NCI-H226 (cell line): ENCODE measurements around the gene CD226.
"Not testable (repeated sequence)": the region's sequence is repeated elsewhere in the genome, so short reads cannot be mapped to it uniquely, and the experiment has no call there.

Source experiments
- DNase-seq: peaks from one replicate; pipeline ENCODE4 v3.0.0-alpha.2; 2015

CD226 gene

DNA sequence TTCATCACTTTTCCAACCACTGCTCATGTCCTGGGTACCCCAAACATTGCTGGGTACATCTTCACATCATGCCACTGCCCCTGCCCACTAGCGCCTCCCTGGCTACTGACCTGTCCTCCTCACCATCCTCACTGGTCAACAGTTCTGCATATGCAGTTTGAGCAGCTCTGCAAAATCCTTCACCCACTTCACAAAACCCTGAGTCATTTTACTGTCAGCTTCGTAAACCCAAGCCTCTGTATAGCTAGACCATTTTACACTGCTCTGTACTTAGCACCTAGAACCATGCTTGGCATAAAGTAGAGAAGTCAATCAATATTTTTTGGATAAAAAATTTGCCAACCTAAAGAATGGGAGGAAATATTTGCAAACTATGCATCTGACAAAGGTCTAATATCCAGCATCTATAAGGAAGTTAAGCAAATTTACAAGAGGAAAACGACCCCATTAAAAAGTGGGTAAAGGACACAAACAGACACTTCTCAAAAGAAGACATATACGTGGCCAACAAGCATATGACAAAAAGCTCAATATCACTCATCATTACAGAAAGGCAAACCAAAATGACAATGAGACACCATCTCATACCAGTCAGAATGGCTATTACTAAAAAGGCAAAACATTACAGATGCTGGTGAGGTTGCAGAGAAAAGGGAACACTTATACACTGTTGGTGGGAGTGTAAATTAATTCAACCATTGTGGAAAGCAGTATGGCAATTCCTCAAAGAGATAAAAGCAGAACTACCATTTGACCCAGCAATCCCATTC lies 48.3 kb downstream of the CD226 start:
- not testable (repeated sequence) for DNase-seq

DNA sequence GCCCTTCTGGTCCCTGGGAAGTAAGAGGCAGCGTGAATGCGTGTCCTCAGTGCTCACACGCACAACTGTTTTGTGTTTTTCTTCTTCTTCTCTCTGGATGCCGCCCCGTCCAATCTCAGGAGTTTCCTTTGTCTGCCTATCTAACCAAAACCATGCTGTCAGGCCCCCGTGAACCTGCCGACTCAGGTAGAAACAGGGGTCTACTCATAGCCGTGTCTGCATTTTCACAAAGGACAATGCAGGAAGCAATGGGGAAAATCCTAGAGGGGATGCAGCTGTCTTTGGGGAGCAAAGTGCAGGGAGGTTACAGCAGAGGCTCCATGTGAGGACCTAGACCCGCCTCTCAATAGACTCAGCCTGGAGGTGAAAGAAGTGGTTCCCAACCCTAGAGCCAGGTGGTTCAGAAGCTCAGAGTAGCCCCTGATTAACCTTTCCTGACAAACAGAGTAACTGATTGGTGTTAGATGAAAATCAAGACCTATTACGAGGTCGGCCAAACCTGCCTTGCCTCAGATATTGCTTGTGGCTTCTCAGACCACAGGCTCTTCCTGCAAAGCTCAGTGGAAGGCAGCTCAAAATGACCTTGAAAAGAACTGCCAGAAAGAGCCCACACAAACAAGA lies 49.3 kb downstream of the CD226 start:
- DNase-seq, result no peak

- DNase-seq, result no peak
Observed at GRCh38 chr18:69897397-69898108, 50.1 kb downstream of the CD226 start.

DNA sequence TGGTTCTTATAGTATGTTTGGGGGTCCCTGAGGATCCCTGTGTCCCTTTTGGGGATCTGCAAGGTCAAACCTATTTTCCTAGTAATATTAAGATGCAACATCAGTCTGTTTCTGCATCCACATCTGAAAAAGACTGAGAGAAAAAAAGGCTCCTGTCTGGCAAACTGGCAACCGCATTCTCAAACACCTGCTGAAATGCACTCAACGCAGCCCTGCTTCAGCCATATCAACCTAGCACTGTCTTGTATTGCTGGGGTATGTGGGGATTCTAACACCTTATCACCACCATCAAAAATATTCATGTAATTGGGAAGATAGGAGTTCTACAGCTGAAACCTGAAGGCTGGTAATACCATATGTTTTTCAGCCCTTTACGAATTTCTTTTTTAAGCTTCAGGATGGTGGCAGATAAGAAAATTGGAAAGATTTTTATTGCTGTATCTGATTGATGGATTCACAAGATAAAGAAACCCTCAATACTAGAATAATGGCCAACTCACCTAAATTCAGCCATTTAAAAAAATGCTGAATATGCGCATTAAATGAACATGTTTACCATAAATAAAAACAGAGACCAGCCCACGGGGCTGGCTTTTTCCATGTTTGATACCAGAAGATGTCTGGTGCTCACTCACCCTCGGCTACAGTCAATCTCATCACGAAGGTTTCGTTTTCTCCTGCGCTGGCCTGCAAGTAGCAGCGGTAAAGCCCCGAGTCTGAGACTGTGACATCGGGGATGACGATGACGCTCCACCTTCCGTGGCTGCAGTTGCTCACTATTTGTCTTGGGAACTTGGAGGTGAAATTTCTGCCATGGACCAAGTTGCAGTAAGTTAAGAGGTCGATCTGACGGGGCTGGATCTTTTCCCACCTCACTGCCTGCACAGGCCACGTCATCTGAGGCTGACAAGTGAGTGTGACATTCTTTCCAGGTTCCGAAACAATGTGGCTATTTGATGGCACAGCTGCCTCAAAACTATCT lies 52.3 kb downstream of the CD226 start:
- no peak for DNase-seq

DNA sequence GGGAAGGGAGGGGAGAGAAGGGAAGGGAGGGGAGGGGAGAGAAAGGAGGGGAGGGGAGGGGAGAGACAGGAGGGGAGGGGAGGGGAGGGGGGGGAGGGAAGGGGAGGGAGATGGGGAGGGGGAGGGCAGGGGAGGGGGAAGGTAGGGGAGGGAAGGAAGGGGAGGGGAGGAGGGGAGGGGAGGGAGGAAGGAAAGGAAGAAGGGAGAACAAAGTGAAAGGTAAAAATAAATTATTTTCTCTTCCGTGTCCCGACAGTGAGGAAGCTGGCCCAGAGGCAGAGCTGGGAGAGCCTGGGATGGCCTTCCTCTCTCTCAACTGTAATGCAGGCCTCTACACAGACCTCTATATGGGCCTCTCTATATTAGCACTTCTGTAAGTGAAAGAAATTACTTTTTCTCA lies 53.2 kb downstream of the CD226 start:
- no peak for DNase-seq

- DNase-seq, result no peak
Observed at GRCh38 chr18:69890558-69890957, 57.1 kb downstream of the CD226 start.

- DNase-seq, result no peak
Observed at GRCh38 chr18:69889009-69889408, 58.7 kb downstream of the CD226 start.

GRCh38 chr18:69887256-69887655 lies 60.4 kb downstream of the CD226 start:
- no peak for DNase-seq

- no peak for DNase-seq
Observed at GRCh38 chr18:69885841-69886531, 61.7 kb downstream of the CD226 start.

DNA sequence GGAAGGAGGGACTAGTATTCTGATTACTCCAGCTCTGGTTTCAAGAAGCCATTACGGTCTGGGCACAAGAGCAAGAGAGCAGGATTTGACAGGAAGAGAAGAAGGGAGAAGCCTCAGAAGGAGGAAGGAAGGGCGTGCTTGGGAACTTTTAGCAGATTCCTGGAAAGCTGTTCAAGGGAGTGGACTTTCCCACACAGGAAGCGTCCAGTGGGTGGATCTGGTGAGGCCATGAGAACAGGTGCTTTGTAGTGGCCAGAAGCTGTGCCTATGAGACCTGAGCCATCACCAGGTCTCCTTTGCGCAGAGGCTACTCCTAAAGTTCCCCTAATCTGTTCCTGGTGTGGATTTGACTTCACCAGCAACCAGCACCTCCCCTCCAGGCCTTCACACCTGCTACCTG lies 62.3 kb downstream of the CD226 start:
- DNase-seq, result no peak

GRCh38 chr18:69883781-69884180 lies 63.9 kb downstream of the CD226 start:
- DNase-seq, result no peak

- DNase-seq, result no peak
Observed at GRCh38 chr18:69882965-69883668, 64.6 kb downstream of the CD226 start.

DNA sequence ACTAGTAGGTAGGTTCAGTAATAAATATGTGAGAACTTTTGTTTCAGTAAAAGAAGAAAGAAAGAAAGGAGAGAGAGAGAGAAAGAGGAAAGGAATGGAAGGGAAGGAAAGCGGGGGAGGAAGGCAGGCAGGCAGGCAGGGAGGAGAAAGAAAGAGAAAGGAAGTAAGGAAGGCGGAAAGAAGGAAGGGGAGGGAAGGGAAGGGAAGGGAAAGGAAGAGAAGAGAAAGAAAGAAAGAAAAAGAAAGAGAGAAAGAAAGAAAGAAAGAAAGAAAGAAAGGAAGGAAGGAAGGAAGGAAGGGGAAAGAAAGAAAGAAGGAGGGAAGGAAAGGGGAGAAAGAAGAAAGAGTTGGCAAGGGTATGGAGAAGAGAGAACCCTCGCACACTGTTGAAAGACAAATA lies 67.6 kb downstream of the CD226 start:
- no peak for DNase-seq

- DNase-seq, result not testable (repeated sequence)
Observed at GRCh38 chr18:69879051-69879450, 68.6 kb downstream of the CD226 start.

DNA sequence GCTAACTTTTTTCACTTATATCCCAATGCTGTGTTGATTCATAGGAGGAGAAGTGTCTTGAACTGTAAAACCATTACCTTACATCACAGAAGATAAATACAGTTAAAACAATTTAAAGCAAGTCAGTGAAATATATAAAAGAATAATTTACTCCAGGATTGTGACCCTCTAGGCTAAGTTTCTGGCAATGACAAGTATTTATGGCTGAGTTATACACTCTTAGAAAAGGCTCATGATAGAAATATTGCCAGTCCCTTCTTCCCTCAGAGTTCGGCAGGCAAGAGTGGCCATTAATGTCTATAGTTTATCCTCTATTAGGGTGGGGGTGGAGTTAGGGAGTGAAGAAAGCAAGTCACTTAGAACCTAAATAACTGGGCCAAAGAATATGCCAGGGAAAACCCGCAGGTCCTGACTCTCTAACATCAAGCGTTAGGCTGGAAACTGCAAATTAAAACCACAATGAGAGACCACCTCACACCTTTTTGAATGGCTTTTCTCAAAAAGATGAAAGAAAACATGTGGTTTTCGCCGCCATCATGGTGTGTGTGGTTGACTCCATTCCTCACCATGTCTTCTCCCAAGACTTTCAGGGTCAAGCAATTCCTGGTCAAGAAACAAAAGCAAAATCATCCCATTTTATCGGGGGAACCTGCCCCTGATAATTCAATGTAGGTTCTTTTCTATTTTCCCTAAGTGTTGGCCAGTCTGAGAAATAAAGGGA lies 69.3 kb downstream of the CD226 start:
- DNase-seq, result no peak

- no peak for DNase-seq
Observed at GRCh38 chr18:69876490-69876889, 71.2 kb downstream of the CD226 start.

DNA sequence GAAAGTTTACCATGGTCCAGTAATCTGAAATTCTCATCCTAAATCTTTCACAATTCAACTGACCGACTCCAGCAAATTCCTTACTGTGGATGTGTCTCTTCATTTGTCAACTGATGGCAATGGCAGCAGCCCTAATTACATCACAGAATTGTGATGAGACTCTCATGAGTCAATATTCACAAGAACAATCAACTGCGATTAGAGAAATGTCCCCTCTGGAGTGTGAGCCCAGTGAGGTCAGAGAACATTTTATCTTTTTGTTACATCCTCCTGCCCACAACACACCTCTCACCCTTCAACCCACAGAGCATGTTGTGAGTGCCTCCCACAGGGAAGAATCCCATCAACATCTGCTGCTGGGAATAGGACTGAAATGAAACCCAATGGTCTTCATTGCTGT lies 73.6 kb downstream of the CD226 start:
- peak; percentile 8 for DNase-seq

- DNase-seq, result no peak
Observed at GRCh38 chr18:69872661-69873060, 75.0 kb downstream of the CD226 start.

GRCh38 chr18:69871363-69871762 lies 76.3 kb downstream of the CD226 start:
- DNase-seq, result no peak

DNA sequence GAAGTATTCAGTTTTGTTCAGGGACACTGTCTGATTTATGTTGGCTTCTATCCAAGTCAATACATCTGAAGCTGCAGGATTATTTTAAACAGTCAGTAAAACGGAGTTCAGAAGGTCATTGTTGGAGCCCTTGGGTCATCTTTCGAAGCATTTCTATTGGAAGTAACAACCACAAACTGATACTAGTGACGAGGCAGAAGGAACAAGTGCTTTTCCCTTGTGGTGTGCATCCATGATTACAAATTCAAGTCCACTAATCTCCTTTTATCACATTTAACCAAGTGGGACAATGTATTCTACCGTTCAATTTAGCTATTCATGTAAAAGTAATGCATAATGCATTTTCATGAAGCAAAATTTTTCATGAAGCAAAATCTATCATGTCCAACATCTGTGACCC lies 76.9 kb downstream of the CD226 start:
- DNase-seq, result no peak

- DNase-seq, result no peak
Observed at GRCh38 chr18:69866212-69866611, 81.5 kb downstream of the CD226 start.
